OCI-LY1 (cell line): ENCODE results near the gene CASZ1.

Experiments
- H2AFZ ChIP-seq: fragments of 200-600 bp; sonication (generic), shearing (Covaris generic); 2 replicates; pipeline ENCODE4 v1.6.0; 2014; ENCODE audit warnings: antibody characterized with exemption, mild to moderate bottlenecking, low read length
- H3F3A ChIP-seq: fragments of 200-600 bp; sonication (generic), shearing (Covaris generic); 2 replicates; pipeline ENCODE4 v1.6.0; 2014; ENCODE audit warnings: mild to moderate bottlenecking, antibody characterized with exemption, low read length, moderate library complexity; ENCODE audit not compliant: insufficient read depth
- H3K27ac ChIP-seq: fragments of 200-600 bp; sonication (generic); 2 replicates; pipeline ENCODE4 v1.5.1; 2014; ENCODE audit warnings: low read length, mixed run types, mild to moderate bottlenecking, low read depth; ENCODE audit not compliant: poor library complexity, severe bottlenecking
- H3K27me3 ChIP-seq: fragments of 200-600 bp; sonication (generic); 2 replicates; pipeline ENCODE4 v1.6.0; 2014; ENCODE audit warnings: antibody characterized with exemption, mild to moderate bottlenecking, low read length, moderate library complexity; ENCODE audit not compliant: insufficient read depth
- H3K36me3 ChIP-seq: fragments of 200-600 bp; sonication (generic); 2 replicates; pipeline ENCODE4 v1.6.1; 2014; ENCODE audit warnings: mild to moderate bottlenecking, antibody characterized with exemption, low read length, moderate library complexity, mixed read lengths; ENCODE audit not compliant: insufficient read depth
- H3K4me1 ChIP-seq: fragments of 200-600 bp; sonication (generic); 2 replicates; pipeline ENCODE4 v1.5.1; 2014; ENCODE audit warnings: mild to moderate bottlenecking, low read length, moderate library complexity; ENCODE audit not compliant: insufficient read depth, severe bottlenecking
- H3K4me2 ChIP-seq: fragments of 200-600 bp; sonication (generic), shearing (Covaris generic); 2 replicates; pipeline ENCODE4 v1.6.1; 2014; ENCODE audit warnings: low read length
- H3K4me3 ChIP-seq: fragments of 200-600 bp; sonication (generic); 2 replicates; pipeline ENCODE4 v1.5.1; 2014; ENCODE audit warnings: low read length, low read depth, mild to moderate bottlenecking, mixed read lengths; ENCODE audit not compliant: poor library complexity, severe bottlenecking
- H3K79me2 ChIP-seq: fragments of 200-600 bp; shearing (Covaris generic); 2 replicates; pipeline ENCODE4 v1.6.1; 2016; ENCODE audit warnings: mixed run types, low read length, mixed read lengths; ENCODE audit not compliant: insufficient read depth
- H3K9ac ChIP-seq: fragments of 200-600 bp; sonication (generic), shearing (Covaris generic); 2 replicates; pipeline ENCODE4 v1.6.1; 2014; ENCODE audit warnings: mild to moderate bottlenecking, low read length, mixed read lengths
- H3K9me2 ChIP-seq: fragments of 200-600 bp; sonication (generic), shearing (Covaris generic); 2 replicates; pipeline ENCODE4 v1.6.1; 2014; ENCODE audit warnings: low read depth, mild to moderate bottlenecking, low read length, mixed read lengths
- H3K9me3 ChIP-seq: fragments of 200-600 bp; shearing (Covaris generic); 2 replicates; pipeline ENCODE4 v1.6.1; 2014; ENCODE audit warnings: low read length, mixed read lengths
- H4K20me1 ChIP-seq: fragments of 200-600 bp; sonication (generic), shearing (Covaris generic); 2 replicates; pipeline ENCODE4 v1.6.0; 2016; ENCODE audit warnings: mild to moderate bottlenecking, low read length; ENCODE audit not compliant: insufficient read depth
- EZH2 ChIP-seq: fragments of 200-600 bp; sonication (generic), shearing (Covaris generic); IDR thresholded peaks from 2 replicates; pipeline ENCODE4 v1.8.0; 2017; ENCODE audit warnings: borderline replicate concordance, mixed run types, mild to moderate bottlenecking, antibody characterized with exemption, low read length, moderate library complexity, mixed read lengths
- TF ChIP-seq, protein P1 (sequence below): fragments of 200-600 bp; sonication (generic), shearing (Covaris generic); IDR thresholded peaks from 2 replicates; pipeline ENCODE4 v1.5.1; 2017; ENCODE audit warnings: mild to moderate bottlenecking, antibody characterized with exemption, low read length, moderate library complexity, mixed read lengths

The CASZ1 gene

DNA sequence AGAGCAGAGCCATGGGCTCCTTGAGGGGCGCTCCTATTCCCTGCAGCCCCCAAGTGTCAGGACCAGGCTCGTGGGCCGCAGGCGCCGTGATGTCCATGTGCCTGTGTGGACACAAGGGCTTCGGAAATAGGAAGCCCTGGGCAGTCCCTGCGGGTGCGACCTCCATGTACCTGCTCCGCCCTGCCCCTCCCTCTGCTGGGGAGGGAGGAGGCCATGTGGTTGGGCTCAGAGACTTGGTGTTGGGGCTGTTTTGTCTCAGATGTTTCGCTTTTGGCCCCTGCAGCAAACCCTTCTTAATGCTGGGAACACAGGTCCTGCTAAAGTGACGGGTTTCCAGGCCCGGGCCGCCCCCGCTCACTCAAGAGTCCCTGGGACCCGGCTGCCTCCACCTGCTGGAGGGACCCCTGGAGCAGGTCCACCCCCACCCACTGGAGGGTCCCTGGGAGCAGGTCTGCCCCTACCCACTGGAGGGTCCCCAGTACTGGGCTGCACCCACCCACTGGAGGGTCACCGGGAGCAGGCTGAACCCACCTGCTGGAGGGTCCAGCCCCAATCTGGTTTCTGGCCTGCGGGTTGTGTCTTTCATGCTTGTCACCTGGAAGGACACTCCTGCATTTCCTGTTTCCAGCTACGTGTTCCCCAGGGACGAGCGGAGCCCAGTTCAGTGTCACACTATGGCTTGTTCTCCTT is 165.2 kb downstream of the CASZ1 start:
- Histone ChIP-seq H3K27ac (no peak overlapping the region), H3K4me2 (no peak overlapping the region)

DNA sequence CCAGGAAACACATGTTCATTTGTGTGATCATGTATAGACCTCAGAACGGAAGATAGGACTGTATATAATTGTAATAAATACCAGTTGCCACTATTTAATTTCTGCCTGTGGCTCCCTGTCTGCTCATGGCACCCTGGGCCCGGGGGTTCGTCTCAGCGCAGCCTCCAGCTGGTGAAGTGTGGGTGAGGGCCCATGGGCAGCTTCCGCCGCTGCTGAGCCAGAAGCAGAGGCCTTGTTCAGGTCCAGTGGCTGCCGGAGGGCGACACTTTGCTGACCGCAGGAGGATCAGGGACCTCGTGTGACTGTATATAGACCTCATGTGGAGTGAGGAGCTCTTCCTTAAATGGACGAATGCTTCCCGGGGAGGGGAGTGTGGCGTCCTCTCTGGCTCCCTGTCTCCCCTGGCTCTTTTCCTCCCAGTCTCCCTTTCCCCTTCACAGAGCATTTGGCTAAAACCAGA is 165.8 kb downstream of the CASZ1 start:
- Histone ChIP-seq H3K36me3 (no peaks in the 10 kb centered on the region), H3K79me2 (no peaks in the 10 kb centered on the region), H3K9me2 (no peaks in the 10 kb centered on the region), H3K4me1 (no peaks in the 10 kb centered on the region), H3K9ac (no peak overlapping the region), H3K9me3 (no peaks in the 10 kb centered on the region), H2AFZ (no peak overlapping the region), H4K20me1 (no peaks in the 10 kb centered on the region), H3K4me3 (no peak overlapping the region), H3K4me2 (no peak overlapping the region), H3F3A (no peaks in the 10 kb centered on the region), H3K27ac (no peak overlapping the region), H3K27me3 (no peaks in the 10 kb centered on the region)
- TF ChIP-seq, protein P1, sequence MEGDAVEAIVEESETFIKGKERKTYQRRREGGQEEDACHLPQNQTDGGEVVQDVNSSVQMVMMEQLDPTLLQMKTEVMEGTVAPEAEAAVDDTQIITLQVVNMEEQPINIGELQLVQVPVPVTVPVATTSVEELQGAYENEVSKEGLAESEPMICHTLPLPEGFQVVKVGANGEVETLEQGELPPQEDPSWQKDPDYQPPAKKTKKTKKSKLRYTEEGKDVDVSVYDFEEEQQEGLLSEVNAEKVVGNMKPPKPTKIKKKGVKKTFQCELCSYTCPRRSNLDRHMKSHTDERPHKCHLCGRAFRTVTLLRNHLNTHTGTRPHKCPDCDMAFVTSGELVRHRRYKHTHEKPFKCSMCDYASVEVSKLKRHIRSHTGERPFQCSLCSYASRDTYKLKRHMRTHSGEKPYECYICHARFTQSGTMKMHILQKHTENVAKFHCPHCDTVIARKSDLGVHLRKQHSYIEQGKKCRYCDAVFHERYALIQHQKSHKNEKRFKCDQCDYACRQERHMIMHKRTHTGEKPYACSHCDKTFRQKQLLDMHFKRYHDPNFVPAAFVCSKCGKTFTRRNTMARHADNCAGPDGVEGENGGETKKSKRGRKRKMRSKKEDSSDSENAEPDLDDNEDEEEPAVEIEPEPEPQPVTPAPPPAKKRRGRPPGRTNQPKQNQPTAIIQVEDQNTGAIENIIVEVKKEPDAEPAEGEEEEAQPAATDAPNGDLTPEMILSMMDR = no peak
- TF ChIP-seq EZH2 = no peak

More for the DNA sequence above, 165.2 kb downstream of the CASZ1 start:
- Histone ChIP-seq H3K36me3 (no peaks in the 10 kb centered on the region), H3K4me1 (no peaks in the 10 kb centered on the region), H3K79me2 (no peaks in the 10 kb centered on the region), H3K9me3 (no peaks in the 10 kb centered on the region), H3K9me2 (no peaks in the 10 kb centered on the region), H4K20me1 (no peaks in the 10 kb centered on the region), H2AFZ (no peak overlapping the region), H3F3A (no peaks in the 10 kb centered on the region), H3K9ac (no peak overlapping the region), H3K4me3 (no peak overlapping the region), H3K27me3 (no peaks in the 10 kb centered on the region)
- TF ChIP-seq, protein P1 = no peak
- TF ChIP-seq EZH2 = no peak

- Histone ChIP-seq H3K36me3 (no peaks in the 10 kb centered on the region), H3K4me1 (no peaks in the 10 kb centered on the region), H3F3A (no peaks in the 10 kb centered on the region), H3K9me2 (no peaks in the 10 kb centered on the region), H3K4me2 (no peak overlapping the region), H3K79me2 (no peaks in the 10 kb centered on the region), H3K9me3 (no peaks in the 10 kb centered on the region), H2AFZ (no peak overlapping the region), H3K9ac (no peak overlapping the region), H4K20me1 (no peaks in the 10 kb centered on the region), H3K4me3 (no peak overlapping the region), H3K27me3 (no peaks in the 10 kb centered on the region), H3K27ac (no peak overlapping the region)
- TF ChIP-seq, protein P1 = no peak
- TF ChIP-seq EZH2 = no peak
These were observed 166.5 kb downstream of the CASZ1 start for GRCh38 chr1:10629816-10630571.
